Panc1 (cell line): ENCODE measurements around the gene ZNF644. TPM values are rescaled to one million over a fixed set of nuclear protein-coding genes. Genes with fewer than 3 reads are reported as not detected.

Source experiments
- ATAC-seq: fragments of 200-7000 bp; cut with Tn5 transposase; 2 replicates; pipeline ENCODE4 v1.9.1; 2020; ENCODE audit warnings: mild to moderate bottlenecking, moderate library complexity
- BruUV-seq: library from RNA; stranded (reverse); fragments of 400-500 nt; replicated peaks from 2 replicates; lab custom pipeline; 2021; lab: Mats Ljungman, UMichigan
- CTCF ChIA-PET: fragments of 300-600 bp; sonication (Branson Sonifier 250); formaldehyde crosslinking; loops from one replicate; lab custom pipeline; 2022; ENCODE audit warnings: antibody characterized with exemption; lab: Charles Lee
- POLR2A ChIA-PET: fragments of 300-600 bp; sonication (Branson Sonifier 250); formaldehyde crosslinking; loops from one replicate; lab custom pipeline; 2022; ENCODE audit warnings: antibody characterized with exemption; lab: Charles Lee
- DNase-seq: peaks from one replicate; pipeline ENCODE4 v3.0.0-alpha.2; 2010; ENCODE audit warnings: low read depth, low spot score
- H3K27ac ChIP-seq: 2 replicates; pipeline ENCODE4 v1.5.1; 2011; ENCODE audit warnings: mild to moderate bottlenecking, low read length, inconsistent platforms
- H3K27me3 ChIP-seq: fragments of 200-500 bp; sonication (Bioruptor generic); 2 replicates; pipeline ENCODE4 v1.6.0; 2014; ENCODE audit warnings: low read length, inconsistent platforms; ENCODE audit not compliant: control insufficient read depth, insufficient read depth
- H3K36me3 ChIP-seq: fragments of 200-500 bp; sonication (Bioruptor generic); 2 replicates; pipeline ENCODE4 v1.5.1; 2014; ENCODE audit warnings: inconsistent platforms, mild to moderate bottlenecking, low read length, moderate library complexity; ENCODE audit not compliant: control insufficient read depth, insufficient read depth
- H3K4me1 ChIP-seq: 2 replicates; pipeline ENCODE4 v1.5.1; 2011; ENCODE audit warnings: inconsistent platforms, mild to moderate bottlenecking, low read length, moderate library complexity; ENCODE audit not compliant: control insufficient read depth, insufficient read depth
- H3K4me3 ChIP-seq, 2 experiments: 2 replicates each; pipeline ENCODE4 v1.5.1; 2011 to 2012; ENCODE audit warnings: low read depth in 2 of 2, low read length in 2 of 2, mild to moderate bottlenecking in 2 of 2, inconsistent platforms in 1 of 2, moderate library complexity in 1 of 2
- H3K9me3 ChIP-seq: fragments of 200-500 bp; sonication (Bioruptor generic); 2 replicates; pipeline ENCODE4 v1.5.1; 2014; ENCODE audit warnings: low read depth, mild to moderate bottlenecking, inconsistent platforms, low read length, moderate library complexity; ENCODE audit not compliant: control insufficient read depth, insufficient read depth
- POLR2AphosphoS5 ChIP-seq: IDR thresholded peaks from 2 replicates; pipeline ENCODE4 v1.6.1; 2012; ENCODE audit warnings: mild to moderate bottlenecking, low read depth, low read length, moderate library complexity
- SIN3A ChIP-seq: IDR thresholded peaks from 2 replicates; pipeline ENCODE4 v1.6.1; 2012; ENCODE audit warnings: low read depth, mild to moderate bottlenecking, low read length, moderate library complexity, borderline replicate concordance; ENCODE audit not compliant: insufficient read depth
- TCF7L2 ChIP-seq: IDR thresholded peaks from 2 replicates; pipeline ENCODE4 v1.6.1; 2011; ENCODE audit warnings: mild to moderate bottlenecking, low read depth, low read length, inconsistent platforms
- in situ Hi-C: cut with HindIII; loops from 2 replicates; pipeline ENCODE4 v1.10.0; 2016; ENCODE audit warnings: low sequenced_read_pairs, low pct_unique_long_range_greater_than_20kb
- intact Hi-C: fragments of 100-400 bp; cut with micrococcal nuclease; formaldehyde crosslinking; loops from one replicate; pipeline ENCODE4 v1.10.0; 2022; ENCODE audit not compliant: unreplicated experiment
- total RNA-seq: library from RNA; stranded (reverse); gene quantifications from one replicate; pipeline ENCODE4 v1.2.1, GENCODE V29; 2021; ENCODE audit not compliant: unreplicated experiment
- TF ChIP-seq, protein P1 (sequence below), 2 experiments: IDR thresholded peaks; 2 replicates each; pipeline ENCODE4 v1.6.1; 2011 to 2012; ENCODE audit warnings: low read depth in 2 of 2, control low read depth in 1 of 2, low read length in 1 of 2, mild to moderate bottlenecking in 1 of 2, moderate library complexity in 1 of 2; ENCODE audit not compliant: insufficient read depth in 1 of 2
- TF ChIP-seq, protein P2 (sequence below): fragments of 450-650 bp; IDR thresholded peaks from 2 replicates; pipeline ENCODE4 v1.5.1; 2017; ENCODE audit warnings: mild to moderate bottlenecking

Gene ZNF644
- total RNA-seq, 1 experiment from 2014 or later: 74.2 TPM

DNA sequence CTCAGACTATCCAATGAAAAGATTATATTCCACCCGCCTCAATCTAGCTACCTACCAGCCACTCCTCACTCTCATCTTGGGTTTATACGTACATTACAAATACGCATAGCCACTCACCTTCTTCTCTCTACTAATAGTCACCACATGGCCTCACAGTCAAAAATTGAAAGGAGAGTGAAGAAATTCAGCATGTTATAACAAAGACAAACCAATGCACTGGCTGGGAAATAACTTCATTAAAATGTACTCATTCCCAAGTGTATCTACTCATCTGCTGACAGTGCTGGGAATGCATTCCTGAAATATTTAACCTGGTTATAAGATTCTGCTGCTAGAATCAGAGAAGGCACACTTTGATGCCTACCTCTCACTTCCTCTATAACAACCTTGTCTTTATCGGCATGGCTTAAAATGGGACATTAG lies 6.5 kb downstream of the ZNF644 start:
- no TSS peak for BruUV-seq
- no peak for TF ChIP-seq TCF7L2
- TF ChIP-seq POLR2AphosphoS5: no peak
- TF ChIP-seq SIN3A: no peak
- TF ChIP-seq, protein P1, sequence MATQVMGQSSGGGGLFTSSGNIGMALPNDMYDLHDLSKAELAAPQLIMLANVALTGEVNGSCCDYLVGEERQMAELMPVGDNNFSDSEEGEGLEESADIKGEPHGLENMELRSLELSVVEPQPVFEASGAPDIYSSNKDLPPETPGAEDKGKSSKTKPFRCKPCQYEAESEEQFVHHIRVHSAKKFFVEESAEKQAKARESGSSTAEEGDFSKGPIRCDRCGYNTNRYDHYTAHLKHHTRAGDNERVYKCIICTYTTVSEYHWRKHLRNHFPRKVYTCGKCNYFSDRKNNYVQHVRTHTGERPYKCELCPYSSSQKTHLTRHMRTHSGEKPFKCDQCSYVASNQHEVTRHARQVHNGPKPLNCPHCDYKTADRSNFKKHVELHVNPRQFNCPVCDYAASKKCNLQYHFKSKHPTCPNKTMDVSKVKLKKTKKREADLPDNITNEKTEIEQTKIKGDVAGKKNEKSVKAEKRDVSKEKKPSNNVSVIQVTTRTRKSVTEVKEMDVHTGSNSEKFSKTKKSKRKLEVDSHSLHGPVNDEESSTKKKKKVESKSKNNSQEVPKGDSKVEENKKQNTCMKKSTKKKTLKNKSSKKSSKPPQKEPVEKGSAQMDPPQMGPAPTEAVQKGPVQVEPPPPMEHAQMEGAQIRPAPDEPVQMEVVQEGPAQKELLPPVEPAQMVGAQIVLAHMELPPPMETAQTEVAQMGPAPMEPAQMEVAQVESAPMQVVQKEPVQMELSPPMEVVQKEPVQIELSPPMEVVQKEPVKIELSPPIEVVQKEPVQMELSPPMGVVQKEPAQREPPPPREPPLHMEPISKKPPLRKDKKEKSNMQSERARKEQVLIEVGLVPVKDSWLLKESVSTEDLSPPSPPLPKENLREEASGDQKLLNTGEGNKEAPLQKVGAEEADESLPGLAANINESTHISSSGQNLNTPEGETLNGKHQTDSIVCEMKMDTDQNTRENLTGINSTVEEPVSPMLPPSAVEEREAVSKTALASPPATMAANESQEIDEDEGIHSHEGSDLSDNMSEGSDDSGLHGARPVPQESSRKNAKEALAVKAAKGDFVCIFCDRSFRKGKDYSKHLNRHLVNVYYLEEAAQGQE (IDR thresholded peaks at IDR 0.05; ENCODE audit: insufficient read depth in 1 of 2, low read depth in 2 of 2, low read length in 1 of 2): no peak
- TF ChIP-seq, protein P2, sequence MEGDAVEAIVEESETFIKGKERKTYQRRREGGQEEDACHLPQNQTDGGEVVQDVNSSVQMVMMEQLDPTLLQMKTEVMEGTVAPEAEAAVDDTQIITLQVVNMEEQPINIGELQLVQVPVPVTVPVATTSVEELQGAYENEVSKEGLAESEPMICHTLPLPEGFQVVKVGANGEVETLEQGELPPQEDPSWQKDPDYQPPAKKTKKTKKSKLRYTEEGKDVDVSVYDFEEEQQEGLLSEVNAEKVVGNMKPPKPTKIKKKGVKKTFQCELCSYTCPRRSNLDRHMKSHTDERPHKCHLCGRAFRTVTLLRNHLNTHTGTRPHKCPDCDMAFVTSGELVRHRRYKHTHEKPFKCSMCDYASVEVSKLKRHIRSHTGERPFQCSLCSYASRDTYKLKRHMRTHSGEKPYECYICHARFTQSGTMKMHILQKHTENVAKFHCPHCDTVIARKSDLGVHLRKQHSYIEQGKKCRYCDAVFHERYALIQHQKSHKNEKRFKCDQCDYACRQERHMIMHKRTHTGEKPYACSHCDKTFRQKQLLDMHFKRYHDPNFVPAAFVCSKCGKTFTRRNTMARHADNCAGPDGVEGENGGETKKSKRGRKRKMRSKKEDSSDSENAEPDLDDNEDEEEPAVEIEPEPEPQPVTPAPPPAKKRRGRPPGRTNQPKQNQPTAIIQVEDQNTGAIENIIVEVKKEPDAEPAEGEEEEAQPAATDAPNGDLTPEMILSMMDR: no peak
- peaks cover 4% of the 10 kb centered on the region; the same call in 1 of the 2 replicates for H3K36me3 ChIP-seq
- peaks cover 46% of the 10 kb centered on the region for H3K4me1 ChIP-seq
- peak overlapping the region; percentile 36; the same call in 1 of the 2 replicates for H3K27ac ChIP-seq
- no peak for ATAC-seq
- H3K27me3 ChIP-seq: no peaks in the 10 kb centered on the region
- H3K4me3 ChIP-seq: no peak overlapping the region
- H3K9me3 ChIP-seq: no peaks in the 10 kb centered on the region
- POLR2A ChIA-PET: no interaction called here
- CTCF ChIA-PET: no interaction called here
- intact Hi-C loops (loop anchor here (10.0 kb wide), 1 partner anchor 149 kb away; no protein-coding TSS in a partner anchor), in situ Hi-C loops (no loop called here)
- DNase-seq: no peak

DNA sequence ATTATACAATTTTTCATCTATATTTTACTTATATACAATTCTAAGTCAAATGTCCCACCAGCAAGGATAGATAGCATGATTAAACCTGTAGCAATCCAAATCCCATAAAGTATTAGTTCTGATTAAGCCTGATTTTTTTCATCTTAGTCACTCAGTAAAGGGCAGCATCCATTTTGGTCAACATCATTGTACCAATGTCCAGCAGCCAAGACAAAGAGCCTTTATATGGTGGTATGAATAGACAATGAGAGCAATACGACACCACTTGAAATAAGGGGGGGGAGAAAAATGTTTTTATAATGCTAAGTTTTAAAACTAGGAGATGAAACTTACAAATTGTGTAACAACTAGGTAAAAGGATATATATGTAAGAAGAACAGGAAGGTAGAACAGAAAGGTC lies 7.4 kb downstream of the ZNF644 start:
- Histone ChIP-seq H3K36me3 (no peaks in the 10 kb centered on the region; the same call in 1 of the 2 replicates), H3K27ac (no peak overlapping the region), H3K4me3 (no peak overlapping the region), H3K27me3 (no peaks in the 10 kb centered on the region), H3K4me1 (peaks cover 37% of the 10 kb centered on the region), H3K9me3 (no peaks in the 10 kb centered on the region)
- DNase-seq: no peak
- in situ Hi-C loops: no loop called here
- TF ChIP-seq, protein P1 (IDR thresholded peaks at IDR 0.05; ENCODE audit: insufficient read depth in 1 of 2, low read depth in 2 of 2, low read length in 1 of 2): no peak
- TF ChIP-seq SIN3A (no peak), POLR2AphosphoS5 (no peak), TCF7L2 (no peak)
- TF ChIP-seq, protein P2: no peak
- intact Hi-C loops: loop anchor here (10.0 kb wide), 1 partner anchor 150 kb away; no protein-coding TSS in a partner anchor
- ChIA-PET POLR2A (no interaction called here), CTCF (no interaction called here)
- no TSS peak for BruUV-seq
- ATAC-seq: no peak
